ENCODE results near the gene SLC6A11.

Gene SLC6A11

GRCh38 chr3:10926811-10927521, 110.9 kb downstream of the SLC6A11 start:
- no peak for FAIRE-seq
- TF ChIP-seq POLR2A (IDR thresholded peaks at IDR 0.05; ENCODE audit: low read depth, low read length) (no peak), POLR2AphosphoS5 (IDR thresholded peaks at IDR 0.05; ENCODE audit: low read depth, low read length) (no peak), TAF1 (IDR thresholded peaks at IDR 0.05; ENCODE audit: borderline replicate concordance, low read depth, low read length) (no peak)

GRCh38 chr3:10927551-10927950, 111.5 kb downstream of the SLC6A11 start:
- TF ChIP-seq TAF1 (IDR thresholded peaks at IDR 0.05; ENCODE audit: borderline replicate concordance, low read depth, low read length) (no peak), POLR2A (IDR thresholded peaks at IDR 0.05; ENCODE audit: low read depth, low read length) (no peak), POLR2AphosphoS5 (IDR thresholded peaks at IDR 0.05; ENCODE audit: low read depth, low read length) (no peak)
- FAIRE-seq (no peak), DNase-seq (ENCODE audit: insufficient read length) (no peak)

More at GRCh38 chr3:10926811-10927521, 110.9 kb downstream of the SLC6A11 start:
- no peak for DNase-seq (ENCODE audit: insufficient read length)

- no peak for TF ChIP-seq POLR2AphosphoS5 (IDR thresholded peaks at IDR 0.05; ENCODE audit: low read depth, low read length)
- no peak for TF ChIP-seq POLR2A (IDR thresholded peaks at IDR 0.05; ENCODE audit: low read depth, low read length)
- TF ChIP-seq TAF1 (IDR thresholded peaks at IDR 0.05; ENCODE audit: borderline replicate concordance, low read depth, low read length), result no peak
- no peak for FAIRE-seq
- DNase-seq (ENCODE audit: insufficient read length), result no peak
Measured at GRCh38 chr3:10928407-10928960, 112.5 kb downstream of the SLC6A11 start.

- DNase-seq (ENCODE audit: insufficient read length) (no peak), FAIRE-seq (no peak)
- TF ChIP-seq TAF1 (IDR thresholded peaks at IDR 0.05; ENCODE audit: borderline replicate concordance, low read depth, low read length) (no peak), POLR2A (IDR thresholded peaks at IDR 0.05; ENCODE audit: low read depth, low read length) (no peak), POLR2AphosphoS5 (IDR thresholded peaks at IDR 0.05; ENCODE audit: low read depth, low read length) (no peak)
Measured at GRCh38 chr3:10928961-10929471, 113.0 kb downstream of the SLC6A11 start.

- no peak for FAIRE-seq
- TF ChIP-seq TAF1 (IDR thresholded peaks at IDR 0.05; ENCODE audit: borderline replicate concordance, low read depth, low read length), result no peak
- TF ChIP-seq POLR2A (IDR thresholded peaks at IDR 0.05; ENCODE audit: low read depth, low read length), result no peak
- TF ChIP-seq POLR2AphosphoS5 (IDR thresholded peaks at IDR 0.05; ENCODE audit: low read depth, low read length), result no peak
- no peak for DNase-seq (ENCODE audit: insufficient read length)
Measured at GRCh38 chr3:10929978-10930665, 114.1 kb downstream of the SLC6A11 start.

- DNase-seq (ENCODE audit: insufficient read length), result no peak
- no peak for TF ChIP-seq POLR2A (IDR thresholded peaks at IDR 0.05; ENCODE audit: low read depth, low read length)
- TF ChIP-seq POLR2AphosphoS5 (IDR thresholded peaks at IDR 0.05; ENCODE audit: low read depth, low read length), result no peak
- no peak for TF ChIP-seq TAF1 (IDR thresholded peaks at IDR 0.05; ENCODE audit: borderline replicate concordance, low read depth, low read length)
- no peak for FAIRE-seq
Measured at GRCh38 chr3:10930666-10931040, 114.6 kb downstream of the SLC6A11 start.

GRCh38 chr3:10932596-10932995, 116.6 kb downstream of the SLC6A11 start:
- no peak for FAIRE-seq
- TF ChIP-seq POLR2A (IDR thresholded peaks at IDR 0.05; ENCODE audit: low read depth, low read length) (no peak), POLR2AphosphoS5 (IDR thresholded peaks at IDR 0.05; ENCODE audit: low read depth, low read length) (no peak), TAF1 (IDR thresholded peaks at IDR 0.05; ENCODE audit: borderline replicate concordance, low read depth, low read length) (no peak)

GRCh38 chr3:10933021-10933420, 117.0 kb downstream of the SLC6A11 start:
- DNase-seq (ENCODE audit: insufficient read length), result no peak
- TF ChIP-seq POLR2AphosphoS5 (IDR thresholded peaks at IDR 0.05; ENCODE audit: low read depth, low read length) (no peak), TAF1 (IDR thresholded peaks at IDR 0.05; ENCODE audit: borderline replicate concordance, low read depth, low read length) (no peak), POLR2A (IDR thresholded peaks at IDR 0.05; ENCODE audit: low read depth, low read length) (no peak)
- no peak for FAIRE-seq

More at GRCh38 chr3:10932596-10932995, 116.6 kb downstream of the SLC6A11 start:
- DNase-seq (ENCODE audit: insufficient read length), result no peak

GRCh38 chr3:10933470-10933804, 117.4 kb downstream of the SLC6A11 start:
- TF ChIP-seq TAF1 (IDR thresholded peaks at IDR 0.05; ENCODE audit: borderline replicate concordance, low read depth, low read length) (no peak), POLR2A (IDR thresholded peaks at IDR 0.05; ENCODE audit: low read depth, low read length) (no peak), POLR2AphosphoS5 (IDR thresholded peaks at IDR 0.05; ENCODE audit: low read depth, low read length) (no peak)
- FAIRE-seq (no peak), DNase-seq (ENCODE audit: insufficient read length) (no peak)

- TF ChIP-seq POLR2A (IDR thresholded peaks at IDR 0.05; ENCODE audit: low read depth, low read length) (no peak), POLR2AphosphoS5 (IDR thresholded peaks at IDR 0.05; ENCODE audit: low read depth, low read length) (no peak), TAF1 (IDR thresholded peaks at IDR 0.05; ENCODE audit: borderline replicate concordance, low read depth, low read length) (no peak)
- FAIRE-seq, result no peak
- DNase-seq (ENCODE audit: insufficient read length), result no peak
Measured at GRCh38 chr3:10933805-10934481, 117.9 kb downstream of the SLC6A11 start.

GRCh38 chr3:10935028-10935427, 119.0 kb downstream of the SLC6A11 start:
- DNase-seq (ENCODE audit: insufficient read length) (no peak), FAIRE-seq (no peak)
- TF ChIP-seq TAF1 (IDR thresholded peaks at IDR 0.05; ENCODE audit: borderline replicate concordance, low read depth, low read length) (no peak), POLR2AphosphoS5 (IDR thresholded peaks at IDR 0.05; ENCODE audit: low read depth, low read length) (no peak), POLR2A (IDR thresholded peaks at IDR 0.05; ENCODE audit: low read depth, low read length) (no peak)

Data from GM12892 (cell line).